Type B pancreatic cell (in vitro differentiated cells): Measurements from ENCODE around the gene MYO9A. TPM values are rescaled to one million over a fixed set of nuclear protein-coding genes. Genes with fewer than 3 reads are reported as not detected.

ENCODE experiments used
- DNase-seq: peaks from one replicate; pipeline ENCODE4 v3.0.0; 2021; ENCODE audit warnings: mixed read lengths; ENCODE audit not compliant: unreplicated experiment; ENCODE audit errors: extremely low spot score
- H3K27ac Mint-ChIP-seq: 2 replicates; pipeline ENCODE4 v1.8.0; 2021; ENCODE audit warnings: mild to moderate bottlenecking, mixed read lengths
- H3K27me3 Mint-ChIP-seq: 2 replicates; pipeline ENCODE4 v1.8.0; 2021; ENCODE audit warnings: mixed read lengths
- H3K36me3 Mint-ChIP-seq: 2 replicates; pipeline ENCODE4 v1.8.0; 2021; ENCODE audit warnings: mixed read lengths
- H3K4me1 Mint-ChIP-seq: one replicate; pipeline ENCODE4 v1.8.0; 2021; ENCODE audit warnings: mixed read lengths; ENCODE audit not compliant: unreplicated experiment
- H3K4me3 Mint-ChIP-seq: 2 replicates; pipeline ENCODE4 v1.8.0; 2021; ENCODE audit warnings: mild to moderate bottlenecking, mixed read lengths
- H3K9me3 Mint-ChIP-seq: 2 replicates; pipeline ENCODE4 v1.8.0; 2021; ENCODE audit warnings: mixed read lengths
- CTCF ChIP-seq: fragments of 200-600 bp; sonication (generic); conservative IDR thresholded peaks from 2 replicates; pipeline ENCODE4 v1.5.0; 2021; ENCODE audit warnings: antibody characterized with exemption, mild to moderate bottlenecking
- total RNA-seq: library from RNA; stranded (reverse); gene quantifications from 2 replicates; pipeline ENCODE4 v1.2.1, GENCODE V29; 2021; ENCODE audit warnings: low replicate concordance

Gene MYO9A
- total RNA-seq, 1 donor from 2014 or later = 43.4 TPM

- peaks cover 6% of the 10 kb centered on the region for H3K4me1 Mint-ChIP-seq
- no peaks in the 10 kb centered on the region for H3K9me3 Mint-ChIP-seq
- H3K27me3 Mint-ChIP-seq = no peaks in the 10 kb centered on the region
- H3K27ac Mint-ChIP-seq = no peak overlapping the region
- peaks cover 6% of the 10 kb centered on the region for H3K36me3 Mint-ChIP-seq
- TF ChIP-seq CTCF = no peak
- DNase-seq = no peak
- no peak overlapping the region for H3K4me3 Mint-ChIP-seq
Observed at GRCh38 chr15:72135719-72136118, 17.8 kb upstream of the MYO9A start.

DNA sequence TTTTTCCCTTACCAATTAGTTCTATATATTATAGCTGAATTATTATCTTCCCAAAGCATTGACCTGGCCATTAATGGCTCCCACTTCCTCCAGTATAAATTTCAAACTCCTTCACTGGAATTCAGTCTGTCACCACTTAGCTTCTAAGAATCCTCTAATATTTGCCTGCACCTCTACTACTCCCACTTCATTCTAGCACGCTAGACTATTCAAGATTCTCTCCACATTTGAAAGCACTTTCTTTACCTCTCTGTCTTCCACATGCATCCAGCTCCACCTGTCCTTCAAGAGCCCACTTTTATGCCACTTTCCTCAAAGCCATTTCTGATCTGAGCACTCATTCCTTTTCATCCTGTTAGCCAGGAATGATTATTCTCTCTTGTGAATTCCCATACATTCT, 15.3 kb upstream of the MYO9A start:
- no peak for TF ChIP-seq CTCF
- Mint-ChIP-seq H3K9me3 (no peaks in the 10 kb centered on the region), H3K27ac (no peak overlapping the region), H3K4me1 (peaks cover 6% of the 10 kb centered on the region), H3K27me3 (no peaks in the 10 kb centered on the region), H3K4me3 (no peak overlapping the region), H3K36me3 (no peaks in the 10 kb centered on the region)
- no peak for DNase-seq

GRCh38 chr15:72131922-72132321, 14.0 kb upstream of the MYO9A start:
- no peak overlapping the region for H3K4me3 Mint-ChIP-seq
- no peak overlapping the region for H3K27ac Mint-ChIP-seq
- DNase-seq = no peak
- H3K9me3 Mint-ChIP-seq = no peaks in the 10 kb centered on the region
- H3K4me1 Mint-ChIP-seq = peaks cover 11% of the 10 kb centered on the region
- TF ChIP-seq CTCF = no peak
- H3K27me3 Mint-ChIP-seq = no peaks in the 10 kb centered on the region
- H3K36me3 Mint-ChIP-seq = no peaks in the 10 kb centered on the region

GRCh38 chr15:72130272-72130671, 12.3 kb upstream of the MYO9A start:
- H3K27ac Mint-ChIP-seq = no peak overlapping the region
- H3K36me3 Mint-ChIP-seq = no peaks in the 10 kb centered on the region
- H3K9me3 Mint-ChIP-seq = no peaks in the 10 kb centered on the region
- DNase-seq = no peak
- peaks cover 7% of the 10 kb centered on the region for H3K4me1 Mint-ChIP-seq
- H3K4me3 Mint-ChIP-seq = no peak overlapping the region
- H3K27me3 Mint-ChIP-seq = no peaks in the 10 kb centered on the region
- TF ChIP-seq CTCF = no peak

GRCh38 chr15:72128359-72128758, 10.4 kb upstream of the MYO9A start:
- H3K4me1 Mint-ChIP-seq = peaks cover 7% of the 10 kb centered on the region
- DNase-seq = no peak
- no peaks in the 10 kb centered on the region for H3K36me3 Mint-ChIP-seq
- H3K4me3 Mint-ChIP-seq = no peak overlapping the region
- no peak for TF ChIP-seq CTCF
- no peaks in the 10 kb centered on the region for H3K27me3 Mint-ChIP-seq
- H3K9me3 Mint-ChIP-seq = no peaks in the 10 kb centered on the region
- no peak overlapping the region for H3K27ac Mint-ChIP-seq

DNA sequence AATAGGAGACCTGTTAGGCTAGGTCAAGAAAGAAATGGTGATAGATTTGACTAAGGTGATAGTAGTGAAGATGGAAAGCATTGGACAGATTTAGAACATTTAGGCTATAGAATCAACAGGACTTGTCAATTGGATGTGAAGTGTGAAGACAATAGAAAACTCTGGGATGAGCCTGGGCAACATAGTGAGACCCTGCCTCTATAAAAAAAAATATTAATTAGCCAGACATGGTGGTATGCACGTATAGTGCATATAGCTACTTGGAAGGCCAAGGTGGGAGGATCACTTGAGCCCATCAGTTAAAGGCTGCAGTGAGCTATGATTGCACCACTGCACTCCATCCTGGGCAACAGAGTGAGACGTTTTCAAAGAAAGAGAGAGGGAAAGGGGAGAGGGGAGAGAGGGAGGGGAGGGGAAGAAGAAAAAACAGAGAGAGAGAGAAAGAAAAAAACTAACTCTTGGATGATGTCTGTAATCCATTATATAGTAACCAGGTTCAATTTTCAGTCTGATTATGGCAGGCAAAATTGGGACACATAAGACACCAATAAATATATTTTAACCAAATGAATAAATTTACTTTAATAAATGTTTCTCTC, 9.9 kb upstream of the MYO9A start:
- Mint-ChIP-seq H3K36me3 (no peaks in the 10 kb centered on the region), H3K4me3 (no peak overlapping the region), H3K27me3 (no peaks in the 10 kb centered on the region), H3K27ac (no peak overlapping the region), H3K4me1 (peaks cover 7% of the 10 kb centered on the region), H3K9me3 (no peaks in the 10 kb centered on the region)
- no peak for TF ChIP-seq CTCF
- DNase-seq = no peak
